AG09319 (cell line): ENCODE data around the gene CRABP1.

Experiments
- DNase-seq: peaks from one replicate; pipeline ENCODE4 v3.0.0-alpha.2; 2010; ENCODE audit warnings: low read depth; ENCODE audit errors: extremely low read depth
- CTCF ChIP-seq: IDR thresholded peaks from 2 replicates; pipeline ENCODE4 v1.5.1; 2011; ENCODE audit warnings: low read depth, mild to moderate bottlenecking, inconsistent platforms, low read length, moderate library complexity

The CRABP1 gene

GRCh38 chr15:78350058-78350457 lies 9.9 kb downstream of the CRABP1 start:
- TF ChIP-seq CTCF, result no peak
- no peak for DNase-seq

GRCh38 chr15:78351539-78351938 lies 11.4 kb downstream of the CRABP1 start:
- TF ChIP-seq CTCF, result no peak
- no peak for DNase-seq

- TF ChIP-seq CTCF, result no peak
- no peak for DNase-seq
These were observed 12.9 kb downstream of the CRABP1 start for GRCh38 chr15:78353093-78353492.

- no peak for DNase-seq
- no peak for TF ChIP-seq CTCF
These were observed 15.0 kb downstream of the CRABP1 start for GRCh38 chr15:78355177-78355576.

- TF ChIP-seq CTCF, result no peak
- DNase-seq, result no peak
These were observed 18.1 kb downstream of the CRABP1 start for GRCh38 chr15:78358102-78358870.

- TF ChIP-seq CTCF, result no peak
- no peak for DNase-seq
These were observed 19.1 kb downstream of the CRABP1 start for GRCh38 chr15:78359041-78359808.

- no peak; the same call in 1 of the 2 replicates for TF ChIP-seq CTCF
- peak; percentile 83 for DNase-seq
These were observed 20.2 kb downstream of the CRABP1 start for GRCh38 chr15:78360367-78360801.
